Body of pancreas (tissue), 4 donors: ENCODE data around the gene PELO. TPM values are rescaled to one million over a fixed set of nuclear protein-coding genes. Genes with fewer than 3 reads are reported as not detected.

Source experiments
- ATAC-seq: fragments of 150-250 bp; one replicate; pipeline ENCODE4 v1.9.1; 2016
- DNase-seq, 4 donors: peaks; one replicate each; pipeline ENCODE4 v3.0.0-alpha.2; 2019
- H3K27ac ChIP-seq, 4 donors: fragments of 200-600 bp; sonication (generic); 1 replicate in 3 of 4; 2 replicates in 1 of 4; pipeline versions ENCODE4 v1.5.1 to v1.6.1; 2016 to 2019; ENCODE audit warnings: mild to moderate bottlenecking in 1 of 4, mixed read lengths in 1 of 4, moderate library complexity in 1 of 4
- H3K27me3 ChIP-seq, 2 donors: fragments of 200-600 bp; sonication (generic); one replicate each; pipeline ENCODE4 v1.6.0; 2016; ENCODE audit warnings: mild to moderate bottlenecking in 1 of 2
- H3K36me3 ChIP-seq, 2 donors: fragments of 200-600 bp; sonication (generic); replicated peaks in 1 of 2; 2 replicates each; pipeline ENCODE4 v1.5.1; 2016; ENCODE audit warnings: low read depth in 2 of 2; ENCODE audit not compliant: insufficient read depth in 1 of 2
- H3K4me1 ChIP-seq: fragments of 200-600 bp; sonication (generic); one replicate; pipeline ENCODE4 v1.6.0; 2016
- H3K4me3 ChIP-seq, 2 donors: fragments of 200-600 bp; sonication (generic); 1 replicate in 1 of 2; 2 replicates in 1 of 2; pipeline ENCODE4 v1.5.1; 2016 to 2019
- H3K9me3 ChIP-seq, 3 donors: fragments of 200-600 bp; sonication (generic); 1 replicate in 2 of 3; 2 replicates in 1 of 3; pipeline ENCODE4 v1.5.1; 2016
- POLR2A ChIP-seq, 3 donors: fragments of 450-650 bp; IDR thresholded peaks; one replicate each; pipeline ENCODE4 v1.6.1; 2016; ENCODE audit warnings: antibody characterized with exemption in 3 of 3, mild to moderate bottlenecking in 2 of 3
- WGBS, 2 donors: methylation state at CpG; one replicate each; pipeline ENCODE4 v1.1.5; 2017; 5-methylcytosine and 5-hydroxymethylcytosine counted together
- intact Hi-C: fragments of 100-400 bp; cut with DNase I; formaldehyde crosslinking; loops from one replicate; pipeline ENCODE4 v1.15.1; 2023
- total RNA-seq, 2 donors: library from RNA; depleted of rRNA; stranded (reverse); fragments of >200 nt; gene quantifications; one replicate each; pipeline ENCODE4 v1.1.0, GENCODE V29; 2016
- TF ChIP-seq, protein P1 (sequence below), 7 experiments: fragments of 450-650 bp in 4 of 7; fragments of 200-600 bp in 3 of 7; sonication (generic) in 3 of 7; IDR thresholded peaks; one replicate each; pipeline ENCODE4 v1.5.1; 2016 to 2019; ENCODE audit warnings: antibody characterized with exemption in 7 of 7

The PELO gene
- total RNA-seq, 2 donors from 2014 or later: 3.6 to 8.3 TPM

DNA sequence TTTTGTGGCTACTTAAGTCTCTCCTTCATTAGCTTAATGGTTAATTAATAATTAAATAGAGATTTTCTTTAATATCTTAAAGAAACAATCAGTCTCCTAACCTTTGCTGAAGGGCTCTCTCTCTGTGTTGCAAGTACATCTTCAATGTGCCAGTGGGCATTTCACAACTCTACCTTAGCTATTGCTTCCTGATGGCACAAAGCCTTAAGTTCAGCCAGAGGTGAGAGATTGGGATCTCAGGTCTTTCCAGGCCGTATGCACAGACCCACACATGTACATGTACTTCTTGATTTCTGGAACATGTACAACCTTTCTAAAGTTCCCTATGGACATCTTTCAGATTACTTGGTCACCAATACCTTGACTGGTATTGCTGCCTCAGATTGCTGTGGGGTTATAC is 8.9 kb upstream of the PELO start:
- Histone ChIP-seq H3K9me3 (no peaks in the 10 kb centered on the region), H3K36me3 (no peaks in the 10 kb centered on the region), H3K27ac (no peak overlapping the region), H3K4me1 (no peaks in the 10 kb centered on the region), H3K27me3 (no peaks in the 10 kb centered on the region), H3K4me3 (no peak overlapping the region)
- DNase-seq (no peak), ATAC-seq (no peak)
- intact Hi-C loops: no loop called here
- 78 to 79% methylated on average over 1 of the region's 1 CpG for WGBS, 2 donors
- TF ChIP-seq, protein P1, sequence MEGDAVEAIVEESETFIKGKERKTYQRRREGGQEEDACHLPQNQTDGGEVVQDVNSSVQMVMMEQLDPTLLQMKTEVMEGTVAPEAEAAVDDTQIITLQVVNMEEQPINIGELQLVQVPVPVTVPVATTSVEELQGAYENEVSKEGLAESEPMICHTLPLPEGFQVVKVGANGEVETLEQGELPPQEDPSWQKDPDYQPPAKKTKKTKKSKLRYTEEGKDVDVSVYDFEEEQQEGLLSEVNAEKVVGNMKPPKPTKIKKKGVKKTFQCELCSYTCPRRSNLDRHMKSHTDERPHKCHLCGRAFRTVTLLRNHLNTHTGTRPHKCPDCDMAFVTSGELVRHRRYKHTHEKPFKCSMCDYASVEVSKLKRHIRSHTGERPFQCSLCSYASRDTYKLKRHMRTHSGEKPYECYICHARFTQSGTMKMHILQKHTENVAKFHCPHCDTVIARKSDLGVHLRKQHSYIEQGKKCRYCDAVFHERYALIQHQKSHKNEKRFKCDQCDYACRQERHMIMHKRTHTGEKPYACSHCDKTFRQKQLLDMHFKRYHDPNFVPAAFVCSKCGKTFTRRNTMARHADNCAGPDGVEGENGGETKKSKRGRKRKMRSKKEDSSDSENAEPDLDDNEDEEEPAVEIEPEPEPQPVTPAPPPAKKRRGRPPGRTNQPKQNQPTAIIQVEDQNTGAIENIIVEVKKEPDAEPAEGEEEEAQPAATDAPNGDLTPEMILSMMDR (IDR thresholded peaks at IDR 0.05): no peak
- no peak for TF ChIP-seq POLR2A (IDR thresholded peaks at IDR 0.05)

DNA sequence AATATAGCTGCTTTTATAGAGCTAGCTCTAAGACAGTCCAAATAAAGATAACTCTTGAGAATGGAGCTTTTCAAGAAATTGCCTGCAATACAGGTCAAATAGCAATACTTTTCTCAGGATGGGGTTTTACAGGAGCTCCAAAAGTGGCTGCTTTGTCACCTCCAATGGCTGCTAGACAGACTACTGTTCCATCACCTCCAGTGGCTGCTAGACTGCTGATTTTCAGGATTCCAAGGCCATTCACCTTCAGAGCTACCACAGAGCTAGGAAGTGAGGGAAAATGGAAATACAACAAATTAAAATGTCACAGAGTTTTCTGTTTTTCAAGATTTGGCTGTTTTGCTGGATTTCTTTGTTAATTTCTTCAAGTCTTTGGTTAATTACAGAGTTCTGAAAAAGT is 8.5 kb upstream of the PELO start:
- intact Hi-C loops: no loop called here
- no peak for TF ChIP-seq POLR2A (IDR thresholded peaks at IDR 0.05)
- TF ChIP-seq, protein P1 (IDR thresholded peaks at IDR 0.05): no peak
- DNase-seq: no peak

DNA sequence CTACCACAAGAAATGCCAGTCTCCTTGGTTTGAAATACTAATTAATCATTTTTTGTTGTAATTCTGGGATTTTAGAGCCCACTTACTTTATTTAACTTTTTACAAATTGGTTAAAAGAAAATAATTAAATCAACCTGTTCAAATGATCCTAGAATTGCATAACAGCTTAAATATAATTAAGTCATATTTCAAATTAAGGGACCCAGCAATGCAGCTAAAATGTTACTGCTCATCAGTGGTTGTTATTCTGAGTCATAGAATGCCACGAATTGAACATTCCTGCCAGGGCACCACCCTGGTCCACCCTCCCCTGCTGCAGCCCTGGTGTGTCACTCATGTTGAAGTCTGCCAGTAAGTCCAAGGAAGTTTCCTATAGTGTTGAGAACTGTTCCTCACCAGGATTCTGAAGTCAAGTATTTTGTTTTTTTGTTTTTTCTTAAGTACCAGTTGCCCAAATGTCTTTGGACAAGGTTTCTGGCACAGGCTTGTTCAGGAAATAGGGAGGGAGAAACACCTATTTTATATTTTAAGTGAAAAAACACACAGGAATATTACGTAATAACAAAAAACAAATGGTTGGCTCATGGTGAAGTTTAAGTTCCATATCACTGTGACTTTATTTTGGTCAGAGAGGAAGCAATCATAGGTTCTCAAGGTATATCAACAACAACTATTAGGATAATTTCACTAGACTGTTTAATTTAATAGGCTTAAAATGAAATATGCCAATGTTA is 4.3 kb upstream of the PELO start:
- H3K27ac ChIP-seq: no peak overlapping the region
- intact Hi-C loops: loop anchor here (10.0 kb wide), 1 partner anchor 131 kb away; no protein-coding TSS in a partner anchor

More for the DNA sequence above, 8.5 kb upstream of the PELO start:
- no peaks in the 10 kb centered on the region for H3K4me1 ChIP-seq
- no peaks in the 10 kb centered on the region for H3K9me3 ChIP-seq
- H3K36me3 ChIP-seq: no peaks in the 10 kb centered on the region
- ATAC-seq: no peak
- no peak overlapping the region for H3K27ac ChIP-seq
- H3K4me3 ChIP-seq: no peak overlapping the region
- no peaks in the 10 kb centered on the region for H3K27me3 ChIP-seq

DNA sequence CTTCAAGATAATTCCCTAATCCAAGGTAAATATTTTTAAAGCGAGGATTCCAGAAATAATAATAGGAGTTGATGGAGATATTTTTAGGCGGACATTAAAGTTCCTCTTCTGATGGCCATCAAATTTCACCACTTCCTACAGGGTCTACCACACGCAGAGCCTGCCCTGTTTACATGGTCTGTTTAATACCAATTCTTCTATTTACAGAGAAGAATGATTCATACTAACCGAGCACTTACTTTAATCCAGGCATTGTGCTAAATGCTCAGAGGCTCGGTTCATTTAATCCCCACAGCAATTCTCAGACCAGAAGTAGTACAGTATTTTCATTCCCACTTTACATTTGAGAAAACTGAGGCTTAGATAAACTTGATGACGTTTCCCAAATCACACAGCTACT is 3.0 kb upstream of the PELO start:
- WGBS, 2 donors: 54 to 62% methylated on average over 6 of the region's 6 CpGs
- peaks cover 18% of the 10 kb centered on the region for H3K4me1 ChIP-seq
- H3K27me3 ChIP-seq: no peaks in the 10 kb centered on the region
- intact Hi-C loops: loop anchor here (10.0 kb wide), 1 partner anchor 130 kb away; no protein-coding TSS in a partner anchor
- TF ChIP-seq POLR2A (IDR thresholded peaks at IDR 0.05): no peak
- TF ChIP-seq, protein P1 (IDR thresholded peaks at IDR 0.05): no peak
- no peak overlapping the region for H3K4me3 ChIP-seq
- H3K27ac ChIP-seq: no peak overlapping the region
- DNase-seq (no peak), ATAC-seq (no peak)
- no peaks in the 10 kb centered on the region for H3K9me3 ChIP-seq
- no peaks in the 10 kb centered on the region for H3K36me3 ChIP-seq

More for the DNA sequence above, 4.3 kb upstream of the PELO start:
- H3K9me3 ChIP-seq: no peaks in the 10 kb centered on the region
- H3K36me3 ChIP-seq: no peaks in the 10 kb centered on the region
- H3K4me1 ChIP-seq: peaks cover 15% of the 10 kb centered on the region
- no peak overlapping the region for H3K4me3 ChIP-seq
- no peak for ATAC-seq
- WGBS, 2 donors: 76 to 77% methylated on average over 2 of the region's 2 CpGs
- DNase-seq: no peak
- no peaks in the 10 kb centered on the region for H3K27me3 ChIP-seq
- TF ChIP-seq, protein P1 (IDR thresholded peaks at IDR 0.05): no peak
- TF ChIP-seq POLR2A (IDR thresholded peaks at IDR 0.05): no peak

DNA sequence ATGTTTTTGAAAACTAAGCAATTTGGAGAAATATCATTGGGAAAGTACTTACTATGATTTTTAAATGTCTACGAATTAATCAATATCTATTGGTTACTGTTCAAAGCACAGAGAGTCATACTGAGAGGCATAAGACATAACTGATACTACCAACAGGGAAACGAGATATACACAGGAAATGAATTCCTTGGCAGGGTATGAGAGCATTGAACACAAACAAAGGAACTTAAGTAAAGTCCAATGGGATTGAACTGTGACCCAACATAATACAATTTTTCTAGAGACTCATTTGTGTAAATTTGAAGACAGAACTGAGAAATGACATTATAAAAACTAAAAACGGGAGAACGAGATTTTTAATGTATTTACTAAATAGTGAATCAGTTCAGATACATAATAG is 1.3 kb upstream of the PELO start:
- no peaks in the 10 kb centered on the region for H3K36me3 ChIP-seq
- H3K4me3 ChIP-seq: no peak overlapping the region
- H3K9me3 ChIP-seq: no peaks in the 10 kb centered on the region
- WGBS, 2 donors: 10 to 15% methylated on average over 4 of the region's 4 CpGs
- intact Hi-C loops: loop anchor here (10.0 kb wide), 1 partner anchor 128 kb away; no protein-coding TSS in a partner anchor
- ATAC-seq: no peak
- peaks cover 18% of the 10 kb centered on the region for H3K4me1 ChIP-seq
- no peaks in the 10 kb centered on the region for H3K27me3 ChIP-seq
- no peak for DNase-seq
- TF ChIP-seq, protein P1 (IDR thresholded peaks at IDR 0.05): no peak
- no peak for TF ChIP-seq POLR2A (IDR thresholded peaks at IDR 0.05)
- no peak overlapping the region for H3K27ac ChIP-seq
